Left colon (tissue), 2 donors: ENCODE measurements around the gene ABT1. TPM values are rescaled to one million over a fixed set of nuclear protein-coding genes. Genes with fewer than 3 reads are reported as not detected.

Experiments used
- ATAC-seq: fragments of 200-7000 bp; cut with Tn5 transposase; one replicate; pipeline ENCODE4 v1.9.1; 2020; ENCODE audit warnings: mild to moderate bottlenecking, moderate library complexity
- DNase-seq, 2 donors: peaks; one replicate each; pipeline ENCODE4 v3.0.0-alpha.2; 2020
- intact Hi-C, 2 donors: fragments of 100-400 bp; cut with DNase I in 1 of 2; cut with micrococcal nuclease in 1 of 2; formaldehyde crosslinking; loops; one replicate each; pipeline versions ENCODE4 v1.11.2 to v1.14.0; 2022; cut with DNase I, micrococcal nuclease
- total RNA-seq, 2 donors: library from RNA; stranded (reverse); fragmentation: NEBNext Ultra II Directional; extraction: Animal tissue kit (Norgen Biotek cat#: 25700); gene quantifications; one replicate each; pipeline ENCODE4 v1.2.1, GENCODE V29; 2021
- donor health status: DM: no; HTN: no; CAD: no.
- donor health status: DM: yes; HTN: yes; CAD: no.

Gene ABT1
- total RNA-seq, 2 donors from 2014 or later, result 12.7 to 15.4 TPM

DNA sequence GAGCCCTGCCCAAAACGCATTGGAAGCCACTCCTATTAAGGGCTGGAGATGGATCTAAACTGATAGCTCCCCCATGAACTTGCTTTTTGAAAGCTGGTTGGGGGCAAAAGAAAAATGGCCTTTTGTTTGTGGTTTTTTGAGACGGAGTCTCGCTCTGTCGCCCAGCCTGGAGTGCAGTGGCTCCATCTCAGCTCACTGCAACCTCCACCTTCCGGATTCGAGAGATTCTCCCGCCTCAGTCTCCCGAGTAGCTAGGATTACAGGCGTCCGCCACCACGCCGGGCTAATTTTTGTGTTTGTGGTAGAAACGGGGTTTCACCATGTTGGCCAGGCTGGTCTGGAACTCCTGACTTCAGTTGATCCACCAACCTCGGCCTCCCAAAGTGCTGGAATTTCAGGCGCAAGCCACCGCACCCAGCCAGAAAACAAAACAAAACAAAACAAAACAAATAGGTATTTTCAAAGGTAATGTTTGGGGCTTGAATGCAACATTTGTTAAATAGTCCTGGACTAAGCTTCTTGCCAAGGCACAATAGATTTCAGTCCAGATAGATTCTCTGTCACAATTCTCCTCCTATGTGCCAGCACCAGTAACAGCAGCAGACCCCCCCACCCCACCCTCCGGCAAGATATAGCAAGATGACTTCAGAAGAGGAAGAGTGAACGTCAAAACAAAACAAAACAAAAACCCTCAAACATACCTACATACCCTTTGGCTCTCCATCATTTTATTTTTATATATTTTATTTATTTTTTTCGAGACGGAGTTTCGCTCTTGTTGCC is 26.5 kb upstream of the ABT1 start:
- DNase-seq (no peak), ATAC-seq (no peak)
- intact Hi-C loops, result loop anchor here in 1 of 2 donors (10.0 kb wide), 1 partner anchor 235 kb away; no protein-coding TSS in a partner anchor

- ATAC-seq (peak; percentile 63), DNase-seq (peak in 1 of 2 donors; percentile 53)
- intact Hi-C loops, result loop anchor here in 1 of 2 donors (10.0 kb wide), 1 partner anchor 237 kb away; no protein-coding TSS in a partner anchor
Observed at GRCh38 chr6:26571592-26572296, 25.0 kb upstream of the ABT1 start.

DNA sequence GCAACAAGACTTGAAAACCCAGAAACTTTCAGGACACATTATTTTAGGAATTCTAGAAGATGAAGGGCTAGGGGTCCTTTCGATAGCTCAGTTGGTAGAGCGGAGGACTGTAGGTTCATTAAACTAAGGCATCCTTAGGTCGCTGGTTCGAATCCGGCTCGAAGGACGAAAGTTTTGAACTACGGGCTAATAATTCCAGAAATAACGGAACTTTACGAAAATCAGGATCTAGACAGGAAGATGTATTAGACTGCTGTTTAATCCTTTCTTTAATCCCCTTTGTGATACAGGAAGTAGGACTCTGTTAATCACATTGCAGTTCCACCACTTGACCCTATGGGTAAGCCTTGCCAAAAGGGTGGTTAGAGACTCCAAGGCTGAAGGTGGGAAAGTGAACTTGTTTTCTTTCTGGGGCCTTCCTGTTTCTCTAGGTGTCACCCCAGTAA is 21.2 kb upstream of the ABT1 start:
- intact Hi-C loops, result loop anchor here in 1 of 2 donors (10.0 kb wide), 1 partner anchor 241 kb away; no protein-coding TSS in a partner anchor
- ATAC-seq (no peak), DNase-seq (no peak)

- no peak for ATAC-seq
- no peak for DNase-seq
- intact Hi-C loops, result loop anchor here in 1 of 2 donors (10.0 kb wide), 1 partner anchor 242 kb away; no protein-coding TSS in a partner anchor
Observed at GRCh38 chr6:26576407-26576843, 20.3 kb upstream of the ABT1 start.

DNA sequence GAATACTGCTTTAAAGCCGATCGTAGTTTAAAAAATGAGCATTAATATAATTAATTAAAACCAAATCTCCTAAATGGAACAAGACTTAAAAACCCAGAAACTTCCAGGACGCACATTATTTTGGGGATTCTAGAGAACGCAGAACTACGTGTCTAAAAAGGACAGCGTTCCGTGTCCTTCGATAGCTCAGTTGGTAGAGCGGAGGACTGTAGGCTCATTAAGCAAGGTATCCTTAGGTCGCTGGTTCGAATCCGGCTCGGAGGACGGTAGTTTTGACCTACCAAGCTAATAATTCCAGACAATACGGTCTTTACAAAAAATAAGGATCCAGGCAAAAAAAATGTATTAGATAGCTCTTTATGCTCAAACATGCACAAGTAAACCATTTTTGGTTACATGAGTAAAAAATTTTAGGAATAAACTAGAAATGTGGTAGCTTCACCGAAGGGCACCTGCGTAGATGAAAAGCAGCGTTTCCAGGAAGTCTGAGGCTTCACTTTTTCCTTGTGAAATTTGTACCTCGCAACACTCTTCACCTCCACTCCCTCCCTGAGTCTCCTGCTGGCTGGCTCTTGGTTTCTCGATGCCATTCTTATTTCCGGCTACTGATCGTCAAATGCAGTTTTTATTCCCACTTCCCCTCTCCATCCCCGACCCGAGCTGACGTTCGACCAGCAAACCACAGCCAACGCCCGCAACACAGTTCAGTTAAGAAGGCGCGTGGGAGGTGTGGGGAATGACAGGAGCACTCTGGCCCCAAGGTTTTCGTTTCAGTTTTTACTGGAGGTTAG is 19.6 kb upstream of the ABT1 start:
- ATAC-seq, result peak; percentile 29
- no peak for DNase-seq
- intact Hi-C loops, result loop anchor here in 1 of 2 donors (10.0 kb wide), 1 partner anchor 242 kb away; no protein-coding TSS in a partner anchor

- DNase-seq, result no peak
- ATAC-seq, result no peak
- intact Hi-C loops, result loop anchor here in 1 of 2 donors (10.0 kb wide), 1 partner anchor 243 kb away; no protein-coding TSS in a partner anchor
Observed at GRCh38 chr6:26577720-26578072, 19.1 kb upstream of the ABT1 start.

- ATAC-seq, result no peak
- no peak for DNase-seq
- intact Hi-C loops, result loop anchor here in 1 of 2 donors (10.0 kb wide), 1 partner anchor 243 kb away; no protein-coding TSS in a partner anchor
Observed at GRCh38 chr6:26578279-26578678, 18.5 kb upstream of the ABT1 start.

DNA sequence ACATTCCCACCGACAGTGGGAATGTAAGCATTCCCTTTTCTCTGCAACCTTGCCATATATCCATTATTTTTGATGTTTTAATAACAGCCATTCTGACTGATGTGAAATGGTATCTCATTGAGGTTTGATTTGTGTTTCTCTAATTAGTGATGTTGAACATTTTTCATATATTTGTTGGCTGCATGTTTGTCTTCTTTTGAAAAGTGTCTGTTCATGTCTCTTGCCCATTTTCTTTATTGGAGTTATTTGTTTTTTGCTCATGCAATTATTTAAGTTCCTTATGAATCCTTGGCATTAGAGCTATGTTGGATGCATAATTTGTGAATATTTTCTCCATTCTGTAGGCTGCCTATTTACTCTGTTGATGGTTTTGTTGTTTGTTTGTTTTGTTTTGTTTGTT is 18.0 kb upstream of the ABT1 start:
- ATAC-seq (no peak), DNase-seq (no peak)
- intact Hi-C loops, result loop anchor here in 1 of 2 donors (10.0 kb wide), 1 partner anchor 244 kb away; no protein-coding TSS in a partner anchor

DNA sequence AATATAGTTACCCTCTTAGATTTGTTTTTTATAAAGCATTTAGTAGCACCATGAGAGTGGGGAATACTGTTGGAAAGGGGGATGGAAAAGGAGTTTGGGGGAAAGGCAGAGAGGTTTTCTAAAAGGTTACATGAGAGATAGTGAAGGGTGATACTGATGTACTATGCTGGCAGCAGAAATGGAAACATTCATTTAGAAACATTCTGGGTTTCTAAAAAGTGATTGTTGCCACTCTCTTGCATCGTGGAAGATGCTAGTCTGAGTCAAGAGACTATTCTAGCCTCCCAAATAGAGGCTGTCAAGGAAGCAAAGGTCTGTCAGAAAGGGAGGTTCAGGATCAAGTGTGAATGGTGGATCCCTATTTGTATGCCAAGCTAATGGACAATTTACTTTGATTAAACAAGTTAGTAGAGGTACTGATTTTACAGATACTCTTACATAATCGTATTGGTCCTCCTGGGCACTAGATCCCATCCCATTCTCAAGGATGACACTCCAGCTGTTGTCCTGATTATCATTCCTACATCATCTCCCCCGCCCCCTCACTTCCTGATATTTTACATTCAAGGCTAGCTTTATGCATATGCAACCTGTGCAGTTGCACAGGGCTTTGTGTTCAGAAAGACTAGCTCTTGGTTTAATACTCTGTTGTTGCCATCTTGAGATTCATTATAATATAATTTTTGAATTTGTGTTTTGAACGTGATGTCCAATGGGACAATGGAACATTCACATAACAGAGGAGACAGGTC is 15.4 kb upstream of the ABT1 start:
- intact Hi-C loops, result no loop called here
- ATAC-seq (no peak), DNase-seq (no peak)

DNA sequence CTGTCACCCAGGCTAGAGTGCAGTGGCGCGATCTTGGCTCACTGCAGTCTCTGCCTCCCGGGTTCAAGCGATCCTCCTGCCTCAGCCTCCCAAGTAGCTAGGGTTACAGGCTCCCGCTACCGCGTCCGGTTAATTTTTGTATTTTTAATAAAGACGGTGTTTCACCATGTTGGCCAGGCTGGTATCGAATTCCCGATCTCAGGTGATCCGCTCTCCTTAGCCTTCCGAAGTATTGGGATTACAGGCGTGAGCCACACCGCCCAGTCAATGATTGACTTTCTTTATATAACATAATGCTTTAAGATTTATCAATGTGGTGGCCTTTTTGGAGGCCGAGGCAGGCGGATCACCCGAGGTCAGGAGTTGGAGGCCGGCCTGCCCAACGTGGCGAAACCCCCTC is 7.8 kb upstream of the ABT1 start:
- ATAC-seq (no peak), DNase-seq (no peak)
- intact Hi-C loops, result loop anchor here in 1 of 2 donors (5.0 kb wide), 1 partner anchor 242 kb away; no protein-coding TSS in a partner anchor

DNA sequence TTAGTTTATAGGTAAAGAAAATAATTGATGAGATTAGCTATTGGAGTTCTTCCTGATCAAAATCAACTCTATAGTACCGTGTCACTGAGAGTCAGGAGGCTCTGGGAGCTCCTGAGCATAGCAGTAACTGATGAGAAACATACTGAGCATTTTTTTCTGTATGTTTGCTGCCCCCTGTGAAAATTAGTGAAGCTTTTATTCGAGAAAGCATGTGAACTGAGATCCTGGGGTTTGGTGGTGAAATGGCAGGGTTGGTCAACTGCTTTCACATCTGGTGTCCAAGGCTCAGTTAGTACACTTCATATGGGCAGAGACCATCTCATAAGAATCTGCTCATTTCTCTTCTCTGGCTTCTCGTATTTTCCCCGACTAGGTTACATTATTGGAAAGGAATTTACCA is 4.1 kb upstream of the ABT1 start:
- DNase-seq (no peak), ATAC-seq (no peak)
- intact Hi-C loops, result no loop called here

DNA sequence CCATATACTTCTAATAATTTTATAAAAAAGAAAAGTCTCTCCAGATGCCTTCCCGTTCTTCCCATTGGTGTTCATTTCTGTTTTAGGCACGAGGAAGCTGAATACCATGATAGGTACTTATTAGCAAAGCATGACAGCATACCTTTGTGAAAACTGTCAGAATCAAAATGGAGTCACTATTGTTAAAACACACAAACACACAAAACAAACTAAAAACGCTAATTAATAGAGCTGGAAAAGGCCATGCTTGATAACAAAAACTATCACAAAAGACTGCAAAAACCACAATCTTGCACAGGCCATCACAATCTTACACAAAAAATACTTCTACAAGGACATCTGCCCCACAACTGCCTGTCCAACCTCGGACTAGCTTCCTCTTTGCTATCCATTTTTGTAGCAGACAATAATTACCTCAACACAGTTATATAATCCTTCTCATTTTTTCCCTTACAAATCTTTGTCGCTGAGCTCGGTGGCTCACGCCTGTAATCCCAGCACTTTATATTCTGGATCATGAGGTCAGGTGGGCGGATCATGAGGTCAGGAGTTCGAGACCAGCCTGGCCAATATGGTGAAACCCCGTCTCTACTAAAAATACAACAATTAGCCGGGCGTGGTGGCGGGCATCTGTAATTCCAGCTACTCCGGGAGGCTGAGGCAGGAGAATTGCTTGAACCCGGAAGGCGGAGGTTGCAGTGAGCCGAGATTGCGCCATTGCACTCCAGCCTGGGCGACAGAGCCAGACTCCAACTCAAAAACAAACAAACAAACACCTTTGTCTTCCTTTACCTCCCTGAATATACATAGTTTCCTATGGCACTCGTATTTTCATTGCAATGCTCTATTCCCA is 3.2 kb upstream of the ABT1 start:
- no peak for ATAC-seq
- DNase-seq, result no peak
- intact Hi-C loops, result no loop called here

- intact Hi-C loops, result no loop called here
- ATAC-seq (no peak), DNase-seq (no peak)
Observed at GRCh38 chr6:26594131-26594498, 2.6 kb upstream of the ABT1 start.

GRCh38 chr6:26594730-26595632 is 1.8 kb upstream of the ABT1 start:
- ATAC-seq (no peak), DNase-seq (no peak)
- intact Hi-C loops, result loop anchor here in 1 of 2 donors (5.0 kb wide), 1 partner anchor 253 kb away; no protein-coding TSS in a partner anchor

DNA sequence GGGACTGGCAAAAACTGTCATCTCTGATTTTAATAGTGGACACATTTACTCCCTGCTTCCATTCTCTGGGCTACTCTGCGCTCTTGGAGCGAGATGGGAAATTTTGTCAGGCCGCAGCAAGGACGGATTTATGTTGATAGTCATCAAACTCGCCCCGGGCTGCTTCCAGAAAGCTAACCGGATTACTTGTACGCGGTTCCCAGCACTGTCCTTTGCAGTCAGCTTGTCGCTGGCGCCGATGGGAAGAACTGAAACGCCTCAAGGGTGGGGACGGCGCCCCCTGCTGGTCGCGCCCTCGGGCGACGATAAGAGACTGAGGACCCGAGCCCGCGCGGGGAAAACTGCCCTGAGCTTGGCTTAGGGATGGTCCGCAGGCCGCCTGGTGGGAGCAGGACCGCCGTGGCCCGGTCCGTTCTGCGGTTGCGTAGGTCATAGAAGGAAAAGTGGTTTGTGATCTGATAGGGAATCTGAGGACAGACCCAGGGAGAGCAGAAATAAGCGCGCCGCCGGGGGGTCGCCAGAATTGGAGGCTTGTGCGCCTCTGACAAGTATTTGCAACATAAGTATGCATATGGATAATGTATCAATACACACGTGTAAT is 984 bp upstream of the ABT1 start:
- DNase-seq, result peak; percentile 87 to 98
- peak; percentile 78 for ATAC-seq
- intact Hi-C loops, result loop anchor here in 1 of 2 donors (5.0 kb wide), 1 partner anchor 253 kb away; no protein-coding TSS in a partner anchor

- ATAC-seq, result no peak
Observed at GRCh38 chr6:26597389-26597766, 625 bp downstream of the ABT1 start.

More at GRCh38 chr6:26597389-26597766, 625 bp downstream of the ABT1 start:
- DNase-seq, result no peak
- intact Hi-C loops, result loop anchor here in 1 of 2 donors (5.0 kb wide), 1 partner anchor 255 kb away; no protein-coding TSS in a partner anchor
